Medulla oblongata (tissue), 1 donor: Measurements from ENCODE around the gene NR2F1-AS1.
"Not testable (repeated sequence)": the region's sequence is repeated elsewhere in the genome, so short reads cannot be mapped to it uniquely, and the experiment has no call there.

Source experiments
- DNase-seq: peaks from one replicate; pipeline ENCODE4 v3.0.0-alpha.2; 2015; ENCODE audit errors: extremely low spot score

The NR2F1-AS1 gene

GRCh38 chr5:93576994-93577853 lies 3.8 kb downstream of the NR2F1-AS1 start:
- DNase-seq = no peak

DNA sequence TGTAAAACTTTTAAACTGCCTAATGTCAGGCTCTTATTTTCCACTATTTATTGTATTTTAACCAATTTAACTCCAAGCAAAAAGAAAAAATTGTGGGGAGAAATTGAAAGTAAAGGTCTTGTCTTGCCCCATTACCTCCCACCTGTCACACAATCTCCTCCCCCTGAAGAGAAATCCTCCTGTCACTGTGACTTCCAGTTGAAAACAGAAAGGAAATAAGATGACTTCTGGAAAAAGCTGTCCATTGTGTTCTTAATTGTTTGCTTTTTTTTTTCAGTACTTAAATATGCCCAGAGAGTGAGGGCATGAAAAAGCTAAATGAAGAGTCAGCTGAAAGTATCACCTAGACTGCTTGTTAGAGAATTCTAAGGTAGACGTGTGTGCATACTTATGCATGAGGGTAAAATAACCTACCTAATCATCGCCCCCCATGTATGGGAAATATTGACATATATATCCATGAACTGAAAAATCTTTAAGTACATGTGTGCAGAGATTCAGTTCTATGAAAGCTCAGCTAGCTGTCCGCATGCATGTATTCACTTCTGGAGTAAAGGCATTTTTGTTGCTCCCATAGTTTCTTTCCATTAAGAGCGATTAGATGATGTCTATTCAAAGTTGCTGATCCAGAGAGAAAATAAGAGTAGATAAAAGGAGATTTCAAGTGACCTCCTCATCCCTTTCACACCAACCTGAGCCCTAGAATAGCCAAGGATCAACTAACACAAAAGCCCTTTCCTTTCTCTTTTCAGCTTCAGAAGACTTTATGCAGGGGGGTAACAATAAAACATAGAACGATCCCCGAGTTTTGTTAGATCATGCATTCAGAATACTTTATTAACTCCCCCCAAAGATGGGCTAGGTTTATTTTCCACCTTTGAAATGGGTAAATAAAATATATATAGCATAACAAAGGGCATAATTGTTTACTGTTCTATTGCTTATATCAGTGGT lies 5.3 kb downstream of the NR2F1-AS1 start:
- no peak for DNase-seq

DNA sequence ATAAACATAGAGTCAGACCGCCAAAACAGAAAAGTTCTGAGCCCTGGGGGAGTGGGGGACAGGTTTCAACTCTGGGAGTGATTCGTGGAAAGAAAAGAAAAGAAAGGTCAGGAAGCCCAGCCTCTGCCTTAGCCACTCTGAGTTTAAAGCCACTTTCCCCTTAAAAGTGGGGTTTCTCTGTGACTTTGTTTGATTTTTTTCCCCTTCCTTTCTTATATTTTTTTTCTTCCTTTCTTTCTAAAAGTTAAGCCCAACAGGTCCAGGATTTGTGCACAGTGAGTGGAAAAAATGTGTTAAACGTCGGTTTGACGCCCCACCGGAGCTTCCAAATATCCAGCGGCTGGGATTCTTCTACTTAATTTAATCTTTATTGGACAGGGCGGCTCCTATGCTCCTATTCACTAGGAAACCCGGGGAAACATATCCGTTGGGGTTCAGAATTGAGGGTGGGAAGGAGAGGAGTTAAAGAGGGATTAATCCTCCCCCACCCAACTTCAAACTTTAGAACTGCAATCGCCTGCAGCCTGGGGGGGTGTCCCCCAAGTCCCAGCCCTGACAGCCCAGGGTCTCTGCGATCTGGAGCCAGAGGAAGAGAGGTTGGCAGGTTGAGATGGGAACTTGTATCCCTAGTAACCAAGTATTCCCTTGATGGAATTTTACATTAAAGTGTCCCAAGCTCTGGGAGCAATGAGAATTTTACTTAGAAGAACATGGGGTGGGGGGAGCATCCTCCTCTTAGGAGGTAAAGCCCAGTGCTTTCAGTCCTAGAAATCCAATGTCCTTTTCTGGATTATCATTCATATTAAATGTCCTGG lies 6.3 kb downstream of the NR2F1-AS1 start:
- DNase-seq = no peak

GRCh38 chr5:93573354-93574351 lies 7.4 kb downstream of the NR2F1-AS1 start:
- no peak for DNase-seq

- no peak for DNase-seq
These were observed 8.2 kb downstream of the NR2F1-AS1 start for GRCh38 chr5:93572608-93573353.

GRCh38 chr5:93572101-93572607 lies 8.9 kb downstream of the NR2F1-AS1 start:
- DNase-seq = no peak

DNA sequence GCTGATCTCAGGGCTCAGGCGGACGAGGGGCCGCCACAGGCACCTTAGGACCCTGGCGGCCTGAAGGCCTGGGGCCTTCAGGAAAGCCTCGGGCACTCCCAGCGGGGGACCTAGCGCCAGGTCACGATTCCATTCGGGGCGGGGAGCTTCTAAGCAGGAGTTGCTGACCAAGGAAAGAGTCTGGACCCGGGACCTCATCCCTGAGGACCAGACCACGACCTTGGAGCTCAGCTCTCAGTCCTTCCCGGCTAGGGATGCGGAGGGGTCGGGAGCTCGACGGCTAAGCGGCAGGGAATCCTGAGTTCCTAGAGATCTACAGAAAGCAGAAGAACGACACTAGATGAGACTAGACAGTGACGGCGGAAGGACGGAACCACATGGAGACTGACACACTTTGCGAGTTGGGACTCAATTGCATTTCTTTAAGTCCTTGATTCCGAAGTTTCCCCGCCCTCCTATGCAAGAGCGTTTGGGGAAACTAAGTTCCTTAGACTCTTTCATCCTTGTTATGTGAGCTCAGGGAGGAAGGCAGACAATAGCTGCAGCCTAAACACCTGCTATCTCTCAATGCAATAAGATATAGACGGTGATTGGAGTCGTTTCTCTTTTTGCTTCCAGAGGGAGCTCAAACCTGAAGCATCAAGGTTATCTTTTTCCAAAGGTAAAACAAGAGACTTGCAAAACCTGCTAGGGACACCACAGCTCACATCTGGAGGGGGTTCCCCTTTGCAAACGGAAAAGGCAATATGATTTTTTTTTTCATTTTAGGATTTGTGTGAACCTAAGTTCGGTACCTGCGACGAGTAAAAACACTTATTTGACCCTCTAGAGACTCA lies 9.7 kb downstream of the NR2F1-AS1 start:
- DNase-seq = no peak

DNA sequence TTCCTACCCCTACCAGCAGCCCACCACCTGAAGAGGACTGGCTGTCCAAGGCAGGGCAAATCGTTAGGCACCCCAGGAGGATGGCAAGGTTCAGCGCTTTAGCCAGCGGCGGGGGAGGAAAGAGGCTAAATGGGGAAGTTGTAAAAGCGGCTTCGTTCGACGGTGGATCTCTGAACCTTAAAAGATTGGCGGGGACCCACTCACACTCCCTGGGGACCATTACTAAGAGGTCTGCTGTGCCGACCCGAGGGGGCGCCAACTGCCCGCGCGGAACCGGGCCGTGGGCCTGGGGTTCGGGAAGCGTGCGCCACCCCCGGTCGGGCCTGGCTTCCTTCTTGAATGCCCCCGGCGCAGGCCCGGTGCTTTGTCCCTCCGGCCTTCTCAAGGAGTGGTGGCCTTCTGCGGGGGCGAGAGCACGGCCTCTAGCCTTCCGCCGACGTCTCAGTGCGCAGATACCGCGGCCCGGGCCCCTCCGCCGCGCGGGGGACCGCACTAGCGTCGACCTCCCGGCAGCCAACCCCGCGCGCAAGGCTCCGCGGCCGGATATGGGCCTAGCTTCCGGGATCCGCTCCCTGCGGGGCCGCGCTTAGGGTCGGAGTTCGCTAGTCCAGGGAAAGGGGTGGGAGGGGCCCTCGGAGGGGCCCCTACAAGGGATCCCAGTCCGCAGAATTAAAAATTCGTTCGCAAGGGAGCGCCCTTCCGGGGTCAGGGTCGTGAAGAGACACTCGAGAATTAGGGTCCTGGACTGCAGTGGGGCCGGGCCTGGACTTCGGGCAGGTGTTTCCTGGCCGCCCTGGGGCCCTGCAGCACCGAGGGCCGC lies 10.5 kb downstream of the NR2F1-AS1 start:
- DNase-seq = no peak

DNA sequence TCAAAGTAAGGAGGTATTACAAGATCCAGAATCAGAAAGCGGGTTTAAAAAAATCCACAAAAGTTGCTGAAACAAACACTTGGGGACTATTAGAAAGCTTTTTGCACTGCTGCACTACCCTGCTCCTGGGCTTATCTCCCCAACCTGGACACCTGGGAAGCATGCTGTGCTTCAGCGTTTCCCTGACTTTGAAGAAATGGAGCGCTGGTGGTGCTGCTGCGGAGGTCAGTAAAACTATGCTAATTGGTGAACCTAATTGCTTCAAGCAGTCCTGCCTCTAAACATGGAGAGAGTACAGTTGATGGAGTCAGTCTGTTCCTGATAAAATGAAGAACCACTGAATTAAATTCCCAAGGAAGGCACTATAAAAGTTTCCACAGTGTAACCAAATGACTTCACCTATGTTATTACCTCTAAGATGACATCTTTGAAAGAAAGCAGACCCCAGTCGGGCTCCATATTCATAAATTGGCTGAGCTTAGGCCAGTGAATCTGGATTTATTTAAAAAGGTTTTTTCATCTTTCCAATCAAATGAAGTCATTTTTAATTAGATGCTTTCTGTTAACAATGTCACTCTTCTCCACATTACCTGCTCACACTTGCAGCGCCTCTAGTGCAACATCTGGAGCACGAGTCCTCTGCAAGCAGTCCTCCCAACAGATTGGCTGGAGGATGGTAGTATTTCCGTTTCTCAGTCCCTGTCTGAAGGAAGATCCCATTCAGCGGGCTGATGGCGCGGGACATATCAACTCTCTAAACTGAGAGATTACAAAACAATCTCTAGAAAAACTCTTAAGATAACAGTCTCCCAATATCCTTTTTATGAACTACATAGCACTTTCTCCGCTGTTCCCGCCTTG lies 11.5 kb downstream of the NR2F1-AS1 start:
- no peak for DNase-seq

- DNase-seq = no peak
These were observed 13.6 kb downstream of the NR2F1-AS1 start for GRCh38 chr5:93567424-93567823.

GRCh38 chr5:93566091-93566490 lies 14.9 kb downstream of the NR2F1-AS1 start:
- DNase-seq = no peak

GRCh38 chr5:93557021-93557604 lies 23.9 kb downstream of the NR2F1-AS1 start:
- no peak for DNase-seq

- DNase-seq = not testable (repeated sequence)
These were observed 31.4 kb downstream of the NR2F1-AS1 start for GRCh38 chr5:93549594-93549993.

DNA sequence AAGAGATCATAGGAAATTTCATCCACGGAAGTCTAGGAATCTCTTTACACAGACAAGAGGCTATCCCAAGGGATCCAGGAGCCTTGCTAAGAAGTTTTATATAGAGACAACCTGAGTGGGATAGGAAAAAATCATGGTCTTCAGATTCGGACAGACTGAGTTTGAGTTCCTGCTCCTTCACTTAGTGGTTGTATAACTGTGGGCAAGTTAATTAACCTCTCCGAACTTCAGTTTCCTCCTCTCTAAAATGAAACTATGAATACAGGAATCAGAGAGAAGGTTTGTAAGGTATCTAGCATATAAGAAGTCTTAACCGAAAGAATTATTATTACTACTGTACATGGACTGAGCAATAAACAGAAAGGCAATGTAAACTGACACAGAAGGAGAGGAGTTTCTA lies 35.1 kb downstream of the NR2F1-AS1 start:
- DNase-seq = no peak

GRCh38 chr5:93532370-93532769 lies 48.6 kb downstream of the NR2F1-AS1 start:
- DNase-seq = peak; percentile 87

GRCh38 chr5:93521815-93522214 lies 59.2 kb downstream of the NR2F1-AS1 start:
- not testable (repeated sequence) for DNase-seq
